IMR-90 (cell line): ENCODE measurements around the gene NTRK3.

Experiments
- CEBPB ChIP-seq: IDR thresholded peaks from 2 replicates; pipeline ENCODE4 v1.6.1; 2012; ENCODE audit warnings: low read depth, low read length, improper control_type of control experiment
- CTCF ChIP-seq: conservative IDR thresholded peaks from 2 replicates; pipeline ENCODE4 v1.5.1; 2012; ENCODE audit warnings: mild to moderate bottlenecking, low read depth, low read length, improper control_type of control experiment
- FOS ChIP-seq: fragments of 150-350 bp; IDR thresholded peaks from 2 replicates; pipeline ENCODE4 v1.6.1; 2016; ENCODE audit warnings: low read depth, low read length
- MAFK ChIP-seq: IDR thresholded peaks from 2 replicates; pipeline ENCODE4 v1.6.1; 2012; ENCODE audit warnings: low read depth, low read length, improper control_type of control experiment
- MAZ ChIP-seq: IDR thresholded peaks from 2 replicates; pipeline ENCODE4 v1.6.1; 2012; ENCODE audit warnings: low read depth, mild to moderate bottlenecking, low read length, improper control_type of control experiment, moderate library complexity, borderline replicate concordance
- POLR2A ChIP-seq: IDR thresholded peaks from 2 replicates; pipeline ENCODE4 v1.6.1; 2012; ENCODE audit warnings: mild to moderate bottlenecking, low read depth, low read length
- RAD21 ChIP-seq: IDR thresholded peaks from 2 replicates; pipeline ENCODE4 v1.6.1; 2012; ENCODE audit warnings: low read length, improper control_type of control experiment
- RCOR1 ChIP-seq: IDR thresholded peaks from 2 replicates; pipeline ENCODE4 v1.6.1; 2012; ENCODE audit warnings: mild to moderate bottlenecking, low read length, improper control_type of control experiment; ENCODE audit not compliant: insufficient replicate concordance
- RFX5 ChIP-seq: IDR thresholded peaks from 2 replicates; pipeline ENCODE4 v1.8.0; 2012; ENCODE audit warnings: low read depth, mild to moderate bottlenecking, low read length, moderate library complexity
- SMC3 ChIP-seq: fragments of 150-350 bp; IDR thresholded peaks from 2 replicates; pipeline ENCODE4 v1.6.1; 2016; ENCODE audit warnings: low read depth, mild to moderate bottlenecking, antibody characterized with exemption, low read length, moderate library complexity

GRCh38 chr15:87846746-87847145, 409.8 kb downstream of the NTRK3 start:
- TF ChIP-seq CTCF = no peak
- no peak for TF ChIP-seq MAFK
- TF ChIP-seq SMC3 = no peak
- no peak for TF ChIP-seq POLR2A
- TF ChIP-seq RAD21 = no peak
- TF ChIP-seq MAZ = no peak
- no peak for TF ChIP-seq CEBPB
- no peak for TF ChIP-seq FOS
- TF ChIP-seq RCOR1 = no peak
- TF ChIP-seq RFX5 = no peak
